CD4-positive, alpha-beta memory T cell (primary cell): ENCODE data around the gene ATAD3B. TPM values are rescaled to one million over a fixed set of nuclear protein-coding genes. Genes with fewer than 3 reads are reported as not detected.

Experiments used
- CTCF ChIA-PET: fragments of 350-600 bp; sonication (Branson Sonifier 250); formaldehyde crosslinking; loops from one replicate; lab custom pipeline; 2021; ENCODE audit warnings: inconsistent platforms; ENCODE audit not compliant: partially characterized antibody; lab: Charles Lee
- POLR2A ChIA-PET: fragments of 350-600 bp; sonication (Branson Sonifier 250); formaldehyde crosslinking; loops from one replicate; lab custom pipeline; 2021; ENCODE audit not compliant: partially characterized antibody; lab: Charles Lee
- DNase-seq, 5 donors: peaks; one replicate each; pipeline versions ENCODE4 v3.0.0 to v3.0.0-alpha.2; 2020 to 2022; ENCODE audit warnings: mixed read lengths in 1 of 5
- H3K27ac ChIP-seq: one replicate; pipeline ENCODE4 v1.7.0; 2013; ENCODE audit warnings: low read depth, low read length
- H3K27me3 ChIP-seq: 2 replicates; pipeline ENCODE4 v1.7.0; 2013; ENCODE audit warnings: mild to moderate bottlenecking, low read length, moderate library complexity; ENCODE audit not compliant: insufficient read depth
- H3K36me3 ChIP-seq: 2 replicates; pipeline ENCODE4 v1.7.0; 2013; ENCODE audit warnings: mild to moderate bottlenecking, low read length, moderate library complexity; ENCODE audit not compliant: insufficient read depth
- H3K4me1 ChIP-seq: 2 replicates; pipeline ENCODE4 v1.7.0; 2013; ENCODE audit warnings: mild to moderate bottlenecking, low read length, moderate library complexity; ENCODE audit not compliant: insufficient read depth
- H3K4me3 ChIP-seq, 2 donors: one replicate each; pipeline ENCODE4 v1.7.0; 2013; ENCODE audit warnings: low read length in 2 of 2, mild to moderate bottlenecking in 1 of 2
- H3K9me3 ChIP-seq, 2 donors: one replicate each; pipeline ENCODE4 v1.7.0; 2013; ENCODE audit warnings: low read length in 2 of 2, control low read depth in 1 of 2; ENCODE audit not compliant: control insufficient read depth in 1 of 2
- H3K27ac Mint-ChIP-seq, 7 donors: one replicate each; pipeline ENCODE4 v1.8.0; 2020 to 2021; ENCODE audit warnings: mixed read lengths in 7 of 7, mild to moderate bottlenecking in 6 of 7, inconsistent platforms in 3 of 7, moderate library complexity in 3 of 7
- H3K27me3 Mint-ChIP-seq, 2 donors: one replicate each; pipeline ENCODE4 v1.8.0; 2020 to 2021; ENCODE audit warnings: mixed read lengths in 2 of 2
- H3K36me3 Mint-ChIP-seq, 2 donors: one replicate each; pipeline ENCODE4 v1.8.0; 2020 to 2021; ENCODE audit warnings: mixed read lengths in 2 of 2, inconsistent platforms in 1 of 2, mild to moderate bottlenecking in 1 of 2
- H3K4me1 Mint-ChIP-seq, 4 donors: one replicate each; pipeline ENCODE4 v1.8.0; 2020 to 2021; ENCODE audit warnings: mixed read lengths in 4 of 4, mild to moderate bottlenecking in 1 of 4
- H3K4me3 Mint-ChIP-seq, 8 donors: one replicate each; pipeline ENCODE4 v1.8.0; 2020 to 2021; ENCODE audit warnings: mixed read lengths in 8 of 8, mild to moderate bottlenecking in 7 of 8, moderate library complexity in 6 of 8, inconsistent platforms in 3 of 8
- H3K9me3 Mint-ChIP-seq, 8 donors: one replicate each; pipeline ENCODE4 v1.8.0; 2020 to 2021; ENCODE audit warnings: mixed read lengths in 8 of 8, mild to moderate bottlenecking in 5 of 8, inconsistent platforms in 3 of 8, moderate library complexity in 1 of 8
- intact Hi-C: fragments of 100-400 bp; cut with micrococcal nuclease; formaldehyde crosslinking; loops from one replicate; pipeline ENCODE4 v1.15.1; 2023
- polyA plus RNA-seq, 2 donors: library from polyadenylated mRNA; unstranded; fragments of 300-500 nt; fragmentation: Illumina TruSeq; gene quantifications; one replicate each; pipeline ENCODE4 v1.2.3, GENCODE V29; 2021
- total RNA-seq, 2 experiments: library from RNA; stranded (reverse); gene quantifications; one replicate each; pipeline ENCODE4 v1.2.3, GENCODE V29; 2021

Gene ATAD3B
- total RNA-seq = 10 to 100 TPM; 51.1 to 53.8 TPM
- polyA plus RNA-seq = 1 to 10 TPM; 2.9 to 8.1 TPM

DNA sequence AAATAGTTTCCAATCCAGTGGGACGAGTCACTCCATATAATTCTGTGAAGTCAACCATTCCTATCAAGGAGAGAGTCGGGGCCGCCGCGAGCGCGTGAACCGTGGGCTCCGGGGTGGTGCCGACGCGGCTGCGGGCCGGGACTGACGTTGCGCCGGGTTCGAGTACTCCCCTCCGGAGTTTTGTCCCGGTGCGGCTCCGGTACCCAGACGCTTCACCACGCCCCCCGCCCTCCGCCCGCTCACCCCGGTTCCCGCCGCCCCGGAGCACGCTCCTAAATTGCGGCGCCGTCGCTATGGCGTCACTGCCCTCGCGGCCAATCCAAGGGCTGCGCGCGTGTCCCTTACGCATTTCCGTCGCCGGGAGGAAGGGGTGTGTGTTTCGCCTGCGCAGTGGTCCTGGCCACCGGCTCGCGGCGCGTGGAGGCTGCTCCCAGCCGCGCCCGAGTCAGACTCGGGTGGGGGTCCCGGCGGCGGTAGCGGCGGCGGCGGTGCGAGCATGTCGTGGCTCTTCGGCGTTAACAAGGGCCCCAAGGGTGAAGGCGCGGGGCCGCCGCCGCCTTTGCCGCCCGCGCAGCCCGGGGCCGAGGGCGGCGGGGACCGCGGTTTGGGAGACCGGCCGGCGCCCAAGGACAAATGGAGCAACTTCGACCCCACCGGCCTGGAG lies at the start of gene ATAD3B:
TSS of gene ATAD3B (plus strand) at position 377 of the 664 bp plus-strand sequence. CDS start at position 497, 120 bp downstream.
- ChIA-PET POLR2A (no interaction called here), CTCF (no interaction called here)
- Mint-ChIP-seq H3K27me3 (no peaks in the 10 kb centered on the region), H3K9me3 (no peaks in the 10 kb centered on the region), H3K36me3 (peaks cover 0 to 2% of the 10 kb centered on the region in 2 donors), H3K4me3 (peak within 1 kb of the TSS; percentile 84 to 97 (median 91)), H3K27ac (peak within 1 kb of the TSS; percentile 77 to 99 (median 93)), H3K4me1 (peaks cover 8 to 38% (median 19%) of the 10 kb centered on the region in 4 donors)
- Histone ChIP-seq H3K9me3 (no peaks in the 10 kb centered on the region), H3K4me3 (peak within 1 kb of the TSS; percentile 54 to 83), H3K36me3 (no peaks in the 10 kb centered on the region), H3K27ac (peak within 1 kb of the TSS; percentile 56), H3K4me1 (peaks cover 24% of the 10 kb centered on the region), H3K27me3 (no peaks in the 10 kb centered on the region)
- intact Hi-C loops = loop anchor here (1.0 to 2.0 kb wide), 3 partner anchors 39 to 103 kb away; partner anchors contain the start of genes MRPL20 and SSU72
- peak; percentile 87 to 92 (median 87) for DNase-seq

DNA sequence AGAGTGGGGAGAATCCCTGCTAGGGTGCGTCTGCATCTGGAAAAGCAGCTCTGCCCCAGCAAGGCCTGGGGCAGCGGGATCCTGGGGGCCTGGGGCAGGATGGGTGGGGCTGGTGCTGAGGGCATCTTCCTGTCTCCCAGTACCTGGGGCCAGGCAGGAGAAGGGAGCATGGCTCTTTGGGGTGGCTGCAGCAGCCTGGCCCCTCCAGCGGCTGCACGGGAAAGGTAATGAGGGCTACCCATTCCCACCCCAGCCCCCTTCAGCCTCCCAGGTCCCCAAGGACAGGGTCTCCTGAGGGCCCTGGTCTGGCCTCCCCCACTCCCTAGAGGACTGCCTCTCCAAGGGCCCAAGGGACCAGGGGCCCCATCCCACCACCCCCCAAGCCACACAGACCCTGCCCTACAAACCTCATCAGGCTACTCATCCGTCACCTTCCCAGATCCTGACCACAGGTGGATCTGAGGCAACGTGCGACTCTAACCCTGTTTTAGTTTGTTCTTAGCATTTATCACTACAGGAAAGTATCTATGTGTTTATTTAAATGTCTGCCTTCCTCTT lies 49.6 kb upstream of the ATAD3B start:
- no peaks in the 10 kb centered on the region for H3K9me3 ChIP-seq
- no peak overlapping the region for H3K27ac Mint-ChIP-seq
- intact Hi-C loops = no loop called here
- H3K27ac ChIP-seq = no peak overlapping the region
- H3K9me3 Mint-ChIP-seq = no peaks in the 10 kb centered on the region
- ChIA-PET CTCF (no interaction called here), POLR2A (no interaction called here)
- H3K36me3 ChIP-seq = no peaks in the 10 kb centered on the region
- peak in 1 of 5 donors; percentile 14 for DNase-seq
- H3K36me3 Mint-ChIP-seq = no peaks in the 10 kb centered on the region
- no peaks in the 10 kb centered on the region for H3K27me3 ChIP-seq
- peaks cover 0 to 8% (median under 1%) of the 10 kb centered on the region in 4 donors for H3K4me1 Mint-ChIP-seq
- H3K27me3 Mint-ChIP-seq = peaks cover 16 to 19% of the 10 kb centered on the region in 2 donors
- H3K4me1 ChIP-seq = no peaks in the 10 kb centered on the region
- no peak overlapping the region for H3K4me3 ChIP-seq
- H3K4me3 Mint-ChIP-seq = no peak overlapping the region

- intact Hi-C loops = no loop called here
- POLR2A ChIA-PET = no interaction called here
- Histone ChIP-seq H3K4me1 (no peaks in the 10 kb centered on the region), H3K9me3 (no peaks in the 10 kb centered on the region), H3K4me3 (no peak overlapping the region), H3K36me3 (no peaks in the 10 kb centered on the region), H3K27me3 (no peaks in the 10 kb centered on the region), H3K27ac (no peak overlapping the region)
- Mint-ChIP-seq H3K4me1 (peaks cover 0 to 8% (median under 1%) of the 10 kb centered on the region in 4 donors), H3K27me3 (peaks cover 16 to 19% of the 10 kb centered on the region in 2 donors), H3K27ac (no peak overlapping the region), H3K4me3 (peak overlapping the region in 1 of 8 donors; percentile 6), H3K36me3 (no peaks in the 10 kb centered on the region), H3K9me3 (no peaks in the 10 kb centered on the region)
- CTCF ChIA-PET = no interaction called here
- DNase-seq = peak in 1 of 5 donors; percentile 26
Measured at GRCh38 chr1:1422465-1423244, 48.9 kb upstream of the ATAD3B start.

GRCh38 chr1:1423245-1423597 lies 48.3 kb upstream of the ATAD3B start:
- Histone ChIP-seq H3K4me1 (no peaks in the 10 kb centered on the region), H3K9me3 (no peaks in the 10 kb centered on the region)
- H3K9me3 Mint-ChIP-seq = no peaks in the 10 kb centered on the region

GRCh38 chr1:1424707-1425106 lies 46.9 kb upstream of the ATAD3B start:
- Histone ChIP-seq H3K4me3 (no peak overlapping the region), H3K9me3 (no peaks in the 10 kb centered on the region), H3K36me3 (no peaks in the 10 kb centered on the region), H3K27ac (no peak overlapping the region), H3K27me3 (no peaks in the 10 kb centered on the region), H3K4me1 (no peaks in the 10 kb centered on the region)
- H3K27me3 Mint-ChIP-seq = peaks cover 17 to 22% of the 10 kb centered on the region in 2 donors
- intact Hi-C loops = no loop called here
- CTCF ChIA-PET = no interaction called here
- H3K9me3 Mint-ChIP-seq = no peaks in the 10 kb centered on the region
- POLR2A ChIA-PET = no interaction called here
- H3K4me1 Mint-ChIP-seq = peaks cover 0 to 5% (median 2%) of the 10 kb centered on the region in 4 donors
- no peak overlapping the region for H3K27ac Mint-ChIP-seq
- DNase-seq = no peak
- peak overlapping the region in 1 of 8 donors; percentile 17 for H3K4me3 Mint-ChIP-seq
- H3K36me3 Mint-ChIP-seq = no peaks in the 10 kb centered on the region

More at GRCh38 chr1:1423245-1423597, 48.3 kb upstream of the ATAD3B start:
- CTCF ChIA-PET = no interaction called here
- Mint-ChIP-seq H3K4me1 (peaks cover 0 to 6% (median 0%) of the 10 kb centered on the region in 4 donors), H3K4me3 (no peak overlapping the region), H3K27ac (no peak overlapping the region), H3K36me3 (no peaks in the 10 kb centered on the region), H3K27me3 (peaks cover 15 to 19% of the 10 kb centered on the region in 2 donors)
- DNase-seq = no peak
- no peak overlapping the region for H3K4me3 ChIP-seq
- POLR2A ChIA-PET = no interaction called here
- intact Hi-C loops = no loop called here
- H3K27ac ChIP-seq = no peak overlapping the region
- H3K27me3 ChIP-seq = no peaks in the 10 kb centered on the region
- H3K36me3 ChIP-seq = no peaks in the 10 kb centered on the region

GRCh38 chr1:1425426-1425752 lies 46.2 kb upstream of the ATAD3B start:
- Mint-ChIP-seq H3K36me3 (no peaks in the 10 kb centered on the region), H3K27me3 (peaks cover 21 to 24% of the 10 kb centered on the region in 2 donors), H3K27ac (no peak overlapping the region), H3K4me3 (no peak overlapping the region), H3K9me3 (no peaks in the 10 kb centered on the region), H3K4me1 (peaks cover 0 to 5% (median 2%) of the 10 kb centered on the region in 4 donors)
- Histone ChIP-seq H3K4me3 (no peak overlapping the region), H3K9me3 (no peaks in the 10 kb centered on the region), H3K4me1 (no peaks in the 10 kb centered on the region), H3K27me3 (no peaks in the 10 kb centered on the region), H3K36me3 (no peaks in the 10 kb centered on the region), H3K27ac (no peak overlapping the region)
- CTCF ChIA-PET = no interaction called here
- no peak for DNase-seq
- intact Hi-C loops = no loop called here
- POLR2A ChIA-PET = no interaction called here

DNA sequence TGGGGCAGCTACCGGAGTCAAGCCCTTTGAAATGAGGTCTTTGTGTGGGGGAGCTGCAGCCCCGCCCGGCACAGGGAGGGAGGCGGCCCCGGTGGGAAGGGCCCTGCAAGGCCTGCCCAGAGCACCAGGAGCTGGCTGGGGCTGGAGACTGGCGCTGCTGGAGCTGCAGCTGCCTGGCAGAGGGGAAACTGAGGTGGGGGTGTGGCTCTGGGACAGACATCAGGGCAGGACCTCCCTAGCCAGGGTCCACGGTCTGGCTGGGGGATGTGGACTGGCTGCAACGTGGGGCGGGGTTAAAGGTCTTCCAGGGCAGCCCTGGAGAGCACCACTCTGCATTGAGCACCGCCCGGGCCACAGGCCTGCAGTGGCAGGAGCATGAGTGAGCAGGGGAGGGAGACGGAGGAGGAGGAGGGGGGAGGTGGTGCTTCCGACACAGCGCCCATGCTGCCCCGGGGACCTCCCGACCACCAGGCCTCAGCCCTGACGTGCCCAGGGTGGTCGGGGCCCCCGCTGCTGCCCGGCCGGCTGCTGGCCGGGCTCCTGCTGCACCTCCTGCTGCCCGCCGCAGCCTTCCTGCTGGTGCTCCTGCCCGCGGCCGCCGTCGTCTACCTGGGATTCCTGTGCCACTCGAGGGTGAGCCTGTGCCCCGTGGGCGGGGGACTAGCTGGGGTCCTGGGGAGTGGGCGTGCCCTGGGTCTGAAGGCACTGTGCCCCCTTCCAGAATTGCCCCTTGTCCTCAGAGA lies 45.6 kb upstream of the ATAD3B start:
- ChIA-PET POLR2A (no interaction called here), CTCF (no interaction called here)
- Histone ChIP-seq H3K27me3 (no peaks in the 10 kb centered on the region), H3K27ac (no peak overlapping the region), H3K36me3 (no peaks in the 10 kb centered on the region), H3K4me3 (no peak overlapping the region), H3K4me1 (no peaks in the 10 kb centered on the region), H3K9me3 (no peaks in the 10 kb centered on the region)
- H3K27me3 Mint-ChIP-seq = peaks cover 21 to 24% of the 10 kb centered on the region in 2 donors
- no peaks in the 10 kb centered on the region for H3K36me3 Mint-ChIP-seq
- no peak for DNase-seq
- no peak overlapping the region for H3K4me3 Mint-ChIP-seq
- intact Hi-C loops = no loop called here
- H3K27ac Mint-ChIP-seq = no peak overlapping the region
- no peaks in the 10 kb centered on the region for H3K9me3 Mint-ChIP-seq
- peaks cover 0 to 5% (median 2%) of the 10 kb centered on the region in 4 donors for H3K4me1 Mint-ChIP-seq
